H1 (cell line): ENCODE data around the gene PLEKHM1. TPM values are rescaled to one million over a fixed set of nuclear protein-coding genes. Genes with fewer than 3 reads are reported as not detected.

Source experiments
- BACH1 ChIP-seq: IDR thresholded peaks from 2 replicates; pipeline ENCODE4 v1.6.1; 2012; ENCODE audit warnings: low read length, improper control_type of control experiment
- CBX5 ChIP-seq: fragments of 300-800, 300-1000 bp; sonication (generic); IDR thresholded peaks from 2 replicates; pipeline ENCODE4 v1.7.1; 2016; ENCODE audit warnings: antibody characterized with exemption, low read length, low read depth
- CBX8 ChIP-seq: fragments of 300-800, 300-1000 bp; sonication (generic); IDR thresholded peaks from 2 replicates; pipeline ENCODE4 v1.7.1; 2016; ENCODE audit warnings: low read depth, low read length, borderline replicate concordance
- CEBPB ChIP-seq: IDR thresholded peaks from 2 replicates; pipeline ENCODE4 v1.6.1; 2012; ENCODE audit warnings: low read depth, low read length
- CREB1 ChIP-seq: IDR thresholded peaks from 2 replicates; pipeline ENCODE4 v1.6.1; 2012; ENCODE audit warnings: inconsistent platforms
- CTBP2 ChIP-seq: IDR thresholded peaks from 2 replicates; pipeline ENCODE4 v1.7.0; 2011; ENCODE audit warnings: borderline replicate concordance, mild to moderate bottlenecking, moderate library complexity, mixed read lengths, low read length; ENCODE audit not compliant: insufficient read depth, insufficient read length
- CTCF ChIP-seq, 3 experiments: IDR thresholded peaks; 1 replicate in 2 of 3; 2 replicates in 1 of 3; pipeline versions ENCODE4 v1.5.1 to v1.6.1; 2011; ENCODE audit warnings: low read length in 3 of 3, mild to moderate bottlenecking in 3 of 3, inconsistent platforms in 2 of 3, low read depth in 1 of 3, moderate library complexity in 1 of 3; ENCODE audit not compliant: insufficient read depth in 1 of 3; ENCODE audit errors: control extremely low read depth in 1 of 3
- EZH2 ChIP-seq: fragments of 200-600 bp; sonication (generic); IDR thresholded peaks from 2 replicates; pipeline ENCODE4 v1.7.1; 2012; ENCODE audit warnings: low read depth, mild to moderate bottlenecking, moderate library complexity, low read length, inconsistent platforms; ENCODE audit not compliant: severe bottlenecking
- FOSL1 ChIP-seq: IDR thresholded peaks from 2 replicates; pipeline ENCODE4 v1.6.1; 2011; ENCODE audit warnings: mild to moderate bottlenecking, low read depth, low read length, moderate library complexity; ENCODE audit not compliant: insufficient read depth
- HDAC6 ChIP-seq: IDR thresholded peaks from one replicate; pipeline ENCODE4 v1.7.1; 2012; ENCODE audit warnings: low read depth, mild to moderate bottlenecking, inconsistent platforms, low read length, moderate library complexity
- KDM1A ChIP-seq: fragments of 200-600, 300-600 bp; sonication (generic); IDR thresholded peaks from 2 replicates; pipeline ENCODE4 v1.7.1; 2016; ENCODE audit warnings: mild to moderate bottlenecking, low read length, borderline replicate concordance
- MAFK ChIP-seq: IDR thresholded peaks from 2 replicates; pipeline ENCODE4 v1.6.1; 2012; ENCODE audit warnings: low read depth, mild to moderate bottlenecking, improper control_type of control experiment, low read length
- PHF8 ChIP-seq: fragments of 200-600 bp; sonication (generic); conservative IDR thresholded peaks from 2 replicates; pipeline ENCODE4 v1.7.1; 2012; ENCODE audit warnings: low read depth, mild to moderate bottlenecking, inconsistent platforms, low read length, moderate library complexity
- POLR2A ChIP-seq, 2 experiments: IDR thresholded peaks; 1 replicate in 1 of 2; 2 replicates in 1 of 2; pipeline ENCODE4 v1.6.1; 2011; ENCODE audit warnings: low read depth in 2 of 2, low read length in 2 of 2, mild to moderate bottlenecking in 2 of 2; ENCODE audit errors: control extremely low read depth in 1 of 2
- RBBP5 ChIP-seq: IDR thresholded peaks from 2 replicates; pipeline ENCODE4 v1.7.1; 2012; ENCODE audit warnings: low read depth, mild to moderate bottlenecking, inconsistent platforms, low read length, moderate library complexity, borderline replicate concordance
- RFX5 ChIP-seq: IDR thresholded peaks from 2 replicates; pipeline ENCODE4 v1.6.1; 2011; ENCODE audit warnings: low read depth, low read length, improper control_type of control experiment, borderline replicate concordance
- RXRA ChIP-seq: IDR thresholded peaks from 2 replicates; pipeline ENCODE4 v1.6.1; 2011; ENCODE audit warnings: low read depth, mild to moderate bottlenecking, low read length, moderate library complexity; ENCODE audit not compliant: insufficient read depth
- SIN3A ChIP-seq, 2 experiments: IDR thresholded peaks in 1 of 2; conservative IDR thresholded peaks in 1 of 2; 2 replicates each; pipeline ENCODE4 v1.6.1; 2011 to 2012; ENCODE audit warnings: low read length in 2 of 2, improper control_type of control experiment in 1 of 2, low read depth in 1 of 2, mild to moderate bottlenecking in 1 of 2
- SIRT6 ChIP-seq: IDR thresholded peaks from one replicate; pipeline ENCODE4 v1.7.1; 2012; ENCODE audit warnings: low read length, inconsistent platforms
- SP2 ChIP-seq: IDR thresholded peaks from 2 replicates; pipeline ENCODE4 v1.6.1; 2012; ENCODE audit warnings: mild to moderate bottlenecking, low read length, inconsistent platforms
- TBP ChIP-seq: IDR thresholded peaks from 2 replicates; pipeline ENCODE4 v1.6.1; 2011; ENCODE audit warnings: low read depth, low read length, improper control_type of control experiment
- polyA plus RNA-seq, 7 experiments: library from polyadenylated mRNA; depleted of rRNA in 3 of 7; stranded (reverse) in 5 of 7; unstranded in 2 of 7; fragments of >200 nt in 5 of 7; fragments of 200-250 nt in 2 of 7; gene quantifications; 1 replicate in 5 of 7; 2 replicates in 1 of 7; 4 replicates in 1 of 7; pipeline versions ENCODE4 v1.2.1 to v1.2.3, GENCODE V29; 2011 to 2013; ENCODE audit warnings: missing spikeins in 2 of 7, mixed read lengths in 2 of 7
- total RNA-seq: library from RNA; stranded (reverse); fragmentation: NEBNext Ultra II Directional; extraction: Animal tissue kit (Norgen Biotek cat#: 25700); gene quantifications from 2 replicates; pipeline ENCODE4 v1.2.1, GENCODE V29; 2021
- TF ChIP-seq, protein P1 (sequence below): IDR thresholded peaks from 2 replicates; pipeline ENCODE4 v1.6.1; 2011; ENCODE audit warnings: low read length, improper control_type of control experiment

Gene PLEKHM1
- total and polyA plus RNA-seq, 2 of the 8 experiments (the other 6 are each of a cell fraction or from before 2014, with no cell fraction given), result 7.6 to 17.9 TPM

DNA sequence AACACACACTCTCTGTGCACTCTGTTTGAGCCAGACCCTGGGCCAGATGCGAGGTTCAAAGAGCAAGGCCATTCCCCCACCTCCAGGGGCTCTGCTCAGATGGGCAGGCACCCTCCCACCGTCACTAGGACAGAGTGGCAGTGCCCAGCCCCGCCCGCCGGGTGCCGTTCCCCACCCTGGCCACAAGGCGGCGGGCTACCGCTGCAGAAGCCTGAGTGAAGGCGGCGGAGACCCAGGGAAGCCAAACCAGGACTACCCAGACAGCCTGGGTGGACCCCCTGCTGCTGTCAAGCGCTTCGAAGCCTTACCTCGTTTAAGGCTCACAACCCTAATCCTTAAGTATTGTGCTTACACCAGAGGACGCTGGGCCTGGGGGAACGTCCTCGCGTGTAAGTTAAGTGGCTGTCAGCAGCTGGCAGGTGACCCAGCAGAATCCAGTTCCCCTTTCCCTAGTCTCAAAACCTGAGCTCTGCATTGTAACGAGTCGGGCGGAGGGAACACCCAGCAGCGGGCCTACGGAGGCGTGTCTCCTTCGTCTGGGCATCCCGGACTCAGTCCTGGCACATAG, 62.4 kb downstream of the PLEKHM1 start (continued):
- TF ChIP-seq, protein P1, sequence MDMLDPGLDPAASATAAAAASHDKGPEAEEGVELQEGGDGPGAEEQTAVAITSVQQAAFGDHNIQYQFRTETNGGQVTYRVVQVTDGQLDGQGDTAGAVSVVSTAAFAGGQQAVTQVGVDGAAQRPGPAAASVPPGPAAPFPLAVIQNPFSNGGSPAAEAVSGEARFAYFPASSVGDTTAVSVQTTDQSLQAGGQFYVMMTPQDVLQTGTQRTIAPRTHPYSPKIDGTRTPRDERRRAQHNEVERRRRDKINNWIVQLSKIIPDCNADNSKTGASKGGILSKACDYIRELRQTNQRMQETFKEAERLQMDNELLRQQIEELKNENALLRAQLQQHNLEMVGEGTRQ, result no peak
- TF ChIP-seq HDAC6 (no peak), CTCF (IDR thresholded peaks at IDR 0.05; ENCODE audit: control extremely low read depth in 1 of 3, insufficient read depth in 1 of 3, low read depth in 1 of 3, low read length in 3 of 3) (peak; percentile 92 to 94 (median 92)), TBP (no peak), CREB1 (0 out of 2 replicates have a peak, but pooled peaks have one; percentile 38), SP2 (no peak), BACH1 (no peak), PHF8 (no peak), RFX5 (no peak), CBX8 (no peak), RXRA (no peak), POLR2A (IDR thresholded peaks at IDR 0.05; ENCODE audit: control extremely low read depth in 1 of 2, low read depth in 2 of 2, low read length in 2 of 2) (no peak), EZH2 (no peak), RBBP5 (no peak), MAFK (no peak), SIN3A (conservative IDR thresholded peaks at IDR 0.05 in 1 of 2, IDR thresholded peaks at IDR 0.05 in 1 of 2; ENCODE audit: low read depth in 1 of 2, low read length in 2 of 2) (0 out of 4 replicates have a peak, but pooled peaks of 1 of the 2 experiments have one; percentile 44), CTBP2 (peak; percentile 66), CBX5 (no peak), CEBPB (no peak), KDM1A (no peak), FOSL1 (0 out of 2 replicates have a peak, but pooled peaks have one; percentile 32), SIRT6 (no peak)
